Keratinocyte (primary cell): ENCODE measurements around the gene MRPS12.

Source experiments
- CTCF ChIP-seq, 3 experiments: IDR thresholded peaks in 1 of 3; conservative IDR thresholded peaks in 1 of 3; optimal IDR thresholded peaks in 1 of 3; 2 replicates in 2 of 3; 3 replicates in 1 of 3; pipeline versions ENCODE3 to v1.5.1; 2011; ENCODE audit warnings: low read length in 3 of 3, mild to moderate bottlenecking in 3 of 3, moderate library complexity in 2 of 3, control low read depth in 1 of 3, inconsistent platforms in 1 of 3; ENCODE audit not compliant: insufficient read depth in 2 of 3; ENCODE audit errors: extremely low read depth in 1 of 3
- EZH2 ChIP-seq: IDR thresholded peaks from one replicate; pipeline ENCODE4 v1.6.1; 2012; ENCODE audit warnings: inconsistent platforms, mild to moderate bottlenecking, low read length, moderate library complexity

DNA sequence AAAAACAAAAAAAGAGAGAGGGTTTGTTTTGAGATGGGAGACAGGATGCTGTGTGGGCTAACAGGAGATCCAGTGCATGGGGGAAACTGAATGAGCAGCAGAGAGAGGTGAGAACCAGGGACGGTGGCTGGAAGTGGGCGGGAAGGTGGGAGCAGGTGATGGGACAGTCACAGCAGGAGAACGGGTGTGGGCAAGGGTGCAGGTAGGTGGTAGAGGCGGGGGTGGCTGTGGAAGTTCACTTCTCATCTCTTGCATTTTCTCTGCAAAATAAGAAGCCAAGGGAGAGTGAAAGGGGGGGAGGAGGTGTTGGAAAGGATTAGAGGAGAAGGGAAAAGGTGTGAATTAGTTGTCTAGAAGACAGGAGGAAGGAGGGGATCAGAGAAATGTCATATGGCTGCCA is 22.9 kb downstream of the MRPS12 start:
- TF ChIP-seq CTCF (optimal IDR thresholded peaks at IDR 0.05 in 1 of 3, IDR thresholded peaks at IDR 0.05 in 1 of 3, conservative IDR thresholded peaks at IDR 0.05 in 1 of 3; ENCODE audit: extremely low read depth in 1 of 3, insufficient read depth in 2 of 3, low read length in 3 of 3) (no peak), EZH2 (no peak)
